ENCODE data around the gene AFP.

The AFP gene

DNA sequence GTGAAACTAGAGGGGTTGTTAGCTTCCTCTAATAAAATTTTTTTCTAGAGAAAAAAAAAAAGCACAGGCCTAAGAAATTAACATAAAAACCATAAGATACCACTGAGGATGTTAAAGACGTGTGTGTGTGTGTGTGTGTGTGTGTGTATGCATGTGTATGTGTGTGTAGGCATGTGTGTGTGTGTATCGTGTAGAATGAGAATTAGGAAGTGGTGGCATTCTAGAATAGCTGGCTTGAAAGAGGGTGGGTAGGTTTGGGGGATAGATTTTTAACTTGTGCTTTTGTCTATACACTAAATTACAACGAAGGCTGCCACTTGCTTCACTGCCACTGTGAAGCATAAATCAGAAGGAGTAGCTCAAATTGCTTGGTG lies 23.0 kb downstream of the AFP start:
- no peak for DNase-seq (ENCODE audit: low spot score)

DNA sequence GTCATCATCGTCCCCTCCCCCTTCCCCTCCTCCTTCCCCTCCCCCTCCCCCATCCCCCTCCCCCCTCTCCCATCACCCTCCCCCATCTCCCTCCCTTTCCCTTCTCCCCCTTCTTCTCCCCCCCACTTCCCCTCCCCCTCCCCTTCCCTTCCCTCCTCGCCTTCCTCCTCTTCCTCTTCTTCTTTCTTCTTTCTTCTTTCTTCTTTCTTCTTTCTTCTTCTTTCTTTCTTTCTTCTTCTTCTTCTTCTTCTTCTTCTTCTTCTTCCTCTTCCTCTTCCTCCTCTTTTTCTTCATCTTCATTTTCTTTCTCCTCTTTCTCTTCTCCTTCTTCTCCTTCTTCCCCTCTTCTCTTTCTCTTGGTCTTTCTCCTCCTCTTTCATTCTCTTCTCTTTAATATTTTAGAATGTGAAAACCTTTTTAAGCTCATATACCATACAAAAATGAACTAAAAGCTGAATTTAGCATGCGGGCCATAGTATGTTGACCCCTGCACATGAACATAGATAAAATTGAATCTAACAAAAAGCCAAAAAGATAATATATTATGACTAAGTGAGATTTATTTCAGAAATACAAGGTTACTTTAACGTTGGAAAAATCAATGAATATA lies 25.0 kb downstream of the AFP start:
- no peak for DNase-seq (ENCODE audit: low spot score)

DNA sequence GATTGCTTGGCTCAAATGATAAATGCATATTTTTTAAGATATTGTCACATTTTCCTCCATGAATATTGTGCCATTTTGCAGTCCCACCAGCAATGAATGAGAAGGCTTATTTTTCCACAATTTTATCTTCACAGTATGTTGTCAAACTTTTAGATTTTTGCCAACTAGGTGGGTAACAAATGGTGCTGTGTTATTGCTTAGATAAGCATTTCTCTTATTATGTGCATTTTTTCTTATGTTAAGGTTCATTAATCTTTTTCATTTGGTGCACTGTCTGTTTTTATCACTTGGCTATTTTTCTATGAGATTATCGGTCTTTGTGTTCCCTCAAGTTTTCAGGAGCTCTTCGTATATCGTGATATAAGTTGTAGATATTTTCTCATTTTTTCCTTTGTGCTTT lies 32.1 kb downstream of the AFP start:
- no peak for DNase-seq (ENCODE audit: low spot score)

GRCh38 chr4:73470728-73471127 lies 34.7 kb downstream of the AFP start:
- DNase-seq (ENCODE audit: low spot score), result no peak

GRCh38 chr4:73477176-73477575 lies 41.2 kb downstream of the AFP start:
- DNase-seq (ENCODE audit: low spot score), result no peak

DNA sequence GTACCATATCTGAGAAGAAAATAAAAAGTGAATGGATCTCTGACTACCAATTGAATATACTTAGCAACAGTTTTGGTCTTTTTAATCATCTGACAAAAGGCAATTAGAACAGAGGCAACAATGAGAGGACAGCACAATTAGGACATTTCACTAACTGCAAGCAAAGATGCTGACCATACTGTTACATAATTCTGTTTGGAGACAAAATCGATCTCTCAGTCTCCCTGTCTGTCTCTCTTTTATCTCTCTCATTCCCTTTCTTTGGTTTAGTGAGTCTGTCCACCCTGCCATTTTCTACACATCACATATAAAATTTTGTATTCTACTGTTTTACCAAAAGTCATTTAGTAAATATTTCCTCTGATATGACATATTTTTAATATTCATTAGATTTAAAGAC lies 43.3 kb downstream of the AFP start:
- no peak for DNase-seq (ENCODE audit: low spot score)

GRCh38 chr4:73481358-73481757 lies 45.3 kb downstream of the AFP start, which contains the start of gene AFM:
TSS of gene AFM (plus strand) at chr4:73481745. CDS start at chr4:73481776, 31 bp downstream.
- no peak for DNase-seq (ENCODE audit: low spot score)

- no peak for DNase-seq (ENCODE audit: low spot score)
Observed at GRCh38 chr4:73485085-73485484, 49.1 kb downstream of the AFP start.

DNA sequence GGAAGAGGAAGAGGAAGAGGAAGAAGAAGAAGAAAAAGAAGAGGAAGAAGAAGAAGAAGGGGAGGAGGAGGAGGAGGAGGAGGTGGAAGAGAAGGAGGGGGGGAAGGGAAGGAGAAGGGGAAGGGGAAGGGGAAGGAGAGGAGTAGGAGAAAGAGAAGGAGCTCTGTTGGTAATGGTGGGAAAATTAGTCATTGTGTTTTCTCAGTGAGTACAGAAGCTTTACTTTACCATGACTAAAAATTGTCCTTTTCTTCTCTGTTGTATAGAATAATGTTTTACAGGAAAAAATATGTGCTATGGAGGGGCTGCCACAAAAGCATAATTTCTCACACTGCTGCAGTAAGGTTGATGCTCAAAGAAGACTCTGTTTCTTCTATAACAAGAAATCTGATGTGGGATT lies 49.6 kb downstream of the AFP start:
- no peak for DNase-seq (ENCODE audit: low spot score)

DNA sequence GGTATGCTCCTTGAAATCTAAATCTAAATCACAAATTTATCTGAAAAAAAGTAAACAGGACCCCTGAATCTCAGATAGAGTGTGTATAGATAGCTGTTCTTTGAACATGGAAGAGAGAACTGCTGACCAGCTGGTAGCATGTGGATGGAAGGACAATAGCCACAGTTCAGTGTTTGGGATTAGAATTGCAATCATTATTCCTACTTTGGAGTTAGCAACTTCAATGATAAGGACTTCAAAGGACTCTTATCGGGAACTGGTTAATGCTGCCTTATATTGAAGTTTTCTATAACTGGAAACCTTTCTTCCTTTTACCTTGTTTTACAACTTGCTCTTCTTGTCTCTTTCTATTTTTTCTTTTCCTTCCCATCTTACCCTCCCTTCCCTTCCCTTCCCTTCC lies 50.5 kb downstream of the AFP start:
- no peak for DNase-seq (ENCODE audit: low spot score)

DNA sequence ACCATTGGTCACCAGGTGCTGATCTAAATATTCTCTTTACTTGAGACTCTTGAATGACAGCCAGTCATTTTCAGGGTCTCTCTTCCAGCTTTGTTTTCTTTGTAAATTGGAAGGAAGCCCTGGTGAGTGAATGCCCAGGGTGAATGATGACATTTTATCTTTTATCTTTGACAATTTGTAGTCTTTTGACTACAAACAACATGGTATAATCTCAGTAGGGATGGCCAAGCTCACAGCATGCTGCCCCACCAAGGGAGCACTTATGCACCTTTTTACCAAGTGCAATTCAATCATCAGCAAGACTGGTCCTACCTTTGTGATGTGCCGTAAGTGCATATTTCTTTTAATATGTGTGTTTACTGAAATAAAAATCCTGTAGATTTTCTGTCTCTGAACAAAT lies 51.2 kb downstream of the AFP start:
- DNase-seq (ENCODE audit: low spot score), result no peak

- DNase-seq (ENCODE audit: low spot score), result no peak
Observed at GRCh38 chr4:73499996-73500765, 64.2 kb downstream of the AFP start.

GRCh38 chr4:73501664-73502265 lies 65.7 kb downstream of the AFP start:
- no peak for DNase-seq (ENCODE audit: low spot score)

- DNase-seq (ENCODE audit: low spot score), result no peak
Observed at GRCh38 chr4:73505567-73505966, 69.5 kb downstream of the AFP start.

All from putamen (tissue), 1 donor.